Measurements from ENCODE around the gene HHEX.

DNA sequence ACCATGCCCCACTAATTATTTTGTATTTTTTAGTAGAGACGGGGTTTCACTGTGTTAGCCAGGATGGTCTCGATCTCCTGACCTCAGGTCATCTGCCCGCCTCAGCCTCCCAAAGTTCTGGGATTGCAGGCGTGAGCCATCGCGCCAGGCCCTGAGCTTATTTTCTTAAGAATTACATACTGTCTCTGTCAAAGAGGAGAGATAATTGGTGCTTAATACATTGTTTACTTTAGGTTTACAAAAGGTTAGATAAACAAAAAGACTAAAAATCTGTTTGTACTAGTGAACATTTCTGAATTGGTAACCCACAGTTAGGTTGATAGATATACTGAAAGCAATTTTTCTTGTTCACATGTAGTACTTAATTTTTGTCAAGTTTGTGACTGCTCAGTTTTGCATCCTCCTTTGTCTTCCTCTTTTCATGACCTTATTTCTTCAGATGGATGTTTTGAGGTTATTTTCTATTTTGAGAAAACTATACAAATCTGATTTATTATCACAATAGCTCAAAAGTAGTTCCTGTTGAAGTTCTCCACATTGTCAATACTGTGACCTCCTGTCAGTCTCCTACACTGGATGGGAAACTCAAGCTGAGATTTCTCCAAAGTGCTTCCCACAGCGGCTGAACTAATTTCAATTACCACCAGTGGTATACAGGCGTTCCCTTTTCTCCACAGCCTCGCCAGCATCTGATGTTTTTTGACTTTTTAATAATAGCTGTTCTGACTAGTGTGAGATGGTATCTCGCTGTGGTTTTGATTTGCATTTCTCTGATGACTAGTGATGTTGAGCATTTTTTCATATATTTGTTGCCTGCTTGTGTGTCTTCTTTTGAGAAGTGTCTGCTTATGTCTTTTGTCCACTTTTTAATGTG is 22.5 kb downstream of the HHEX start:
- TF ChIP-seq, protein P1, sequence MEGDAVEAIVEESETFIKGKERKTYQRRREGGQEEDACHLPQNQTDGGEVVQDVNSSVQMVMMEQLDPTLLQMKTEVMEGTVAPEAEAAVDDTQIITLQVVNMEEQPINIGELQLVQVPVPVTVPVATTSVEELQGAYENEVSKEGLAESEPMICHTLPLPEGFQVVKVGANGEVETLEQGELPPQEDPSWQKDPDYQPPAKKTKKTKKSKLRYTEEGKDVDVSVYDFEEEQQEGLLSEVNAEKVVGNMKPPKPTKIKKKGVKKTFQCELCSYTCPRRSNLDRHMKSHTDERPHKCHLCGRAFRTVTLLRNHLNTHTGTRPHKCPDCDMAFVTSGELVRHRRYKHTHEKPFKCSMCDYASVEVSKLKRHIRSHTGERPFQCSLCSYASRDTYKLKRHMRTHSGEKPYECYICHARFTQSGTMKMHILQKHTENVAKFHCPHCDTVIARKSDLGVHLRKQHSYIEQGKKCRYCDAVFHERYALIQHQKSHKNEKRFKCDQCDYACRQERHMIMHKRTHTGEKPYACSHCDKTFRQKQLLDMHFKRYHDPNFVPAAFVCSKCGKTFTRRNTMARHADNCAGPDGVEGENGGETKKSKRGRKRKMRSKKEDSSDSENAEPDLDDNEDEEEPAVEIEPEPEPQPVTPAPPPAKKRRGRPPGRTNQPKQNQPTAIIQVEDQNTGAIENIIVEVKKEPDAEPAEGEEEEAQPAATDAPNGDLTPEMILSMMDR (conservative IDR thresholded peaks at IDR 0.05; ENCODE audit: low read length), result no peak
- TF ChIP-seq EZH2phosphoT487 (IDR thresholded peaks at IDR 0.05; ENCODE audit: borderline replicate concordance), result no peak

Measured in Loucy (cell line).